Fibroblast of villous mesenchyme (primary cell): ENCODE results near the gene ARPC2. TPM values are rescaled to one million over a fixed set of nuclear protein-coding genes. Genes with fewer than 3 reads are reported as not detected.

Experiments used
- DNase-seq: peaks from one replicate; pipeline ENCODE4 v3.0.0-alpha.2; 2010; ENCODE audit warnings: low read depth
- H3K4me3 ChIP-seq: 2 replicates; pipeline ENCODE4 v1.5.1; 2011; ENCODE audit warnings: low read depth, mild to moderate bottlenecking, low read length
- total RNA-seq: library from RNA; depleted of rRNA; stranded (reverse); fragments of >200 nt; gene quantifications from 2 replicates; pipeline ENCODE4 v1.2.3, GENCODE V29; 2012
- TF ChIP-seq, protein P1 (sequence below): IDR thresholded peaks from 2 replicates; pipeline ENCODE4 v1.5.1; 2012; ENCODE audit warnings: low read depth, mild to moderate bottlenecking, low read length; ENCODE audit not compliant: insufficient read depth

The ARPC2 gene
- total RNA-seq, 1 donor = 482 TPM

DNA sequence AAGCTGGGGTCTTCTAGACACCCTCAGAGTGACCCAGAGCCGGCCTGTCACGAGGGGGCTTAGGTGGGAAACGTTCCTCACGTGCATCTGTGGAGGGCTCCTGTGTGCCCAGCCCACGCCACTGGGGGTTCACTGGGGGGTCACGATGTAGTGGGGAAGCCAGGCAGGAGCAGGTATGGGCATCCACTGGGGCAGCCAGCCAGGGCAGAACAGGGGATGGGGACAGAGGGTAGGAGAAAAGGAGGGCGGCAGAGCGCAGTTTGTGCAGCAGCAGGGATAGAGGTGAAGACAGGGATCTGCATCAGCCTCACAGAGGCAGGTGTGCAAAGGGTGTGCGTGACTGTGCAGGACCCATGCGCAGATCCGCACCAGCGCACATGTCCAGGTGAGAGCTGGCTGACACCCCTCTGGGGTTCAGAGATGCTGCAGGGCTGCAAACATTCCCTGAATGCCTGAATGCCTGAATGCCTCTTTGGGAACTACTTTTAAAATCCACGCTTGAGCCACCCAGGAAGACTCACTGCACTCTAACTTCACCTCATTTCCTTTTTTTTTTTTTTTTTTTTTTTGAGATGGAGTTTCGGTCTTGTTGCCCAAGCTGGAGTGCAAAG, 63.4 kb downstream of the ARPC2 start:
- TF ChIP-seq, protein P1, sequence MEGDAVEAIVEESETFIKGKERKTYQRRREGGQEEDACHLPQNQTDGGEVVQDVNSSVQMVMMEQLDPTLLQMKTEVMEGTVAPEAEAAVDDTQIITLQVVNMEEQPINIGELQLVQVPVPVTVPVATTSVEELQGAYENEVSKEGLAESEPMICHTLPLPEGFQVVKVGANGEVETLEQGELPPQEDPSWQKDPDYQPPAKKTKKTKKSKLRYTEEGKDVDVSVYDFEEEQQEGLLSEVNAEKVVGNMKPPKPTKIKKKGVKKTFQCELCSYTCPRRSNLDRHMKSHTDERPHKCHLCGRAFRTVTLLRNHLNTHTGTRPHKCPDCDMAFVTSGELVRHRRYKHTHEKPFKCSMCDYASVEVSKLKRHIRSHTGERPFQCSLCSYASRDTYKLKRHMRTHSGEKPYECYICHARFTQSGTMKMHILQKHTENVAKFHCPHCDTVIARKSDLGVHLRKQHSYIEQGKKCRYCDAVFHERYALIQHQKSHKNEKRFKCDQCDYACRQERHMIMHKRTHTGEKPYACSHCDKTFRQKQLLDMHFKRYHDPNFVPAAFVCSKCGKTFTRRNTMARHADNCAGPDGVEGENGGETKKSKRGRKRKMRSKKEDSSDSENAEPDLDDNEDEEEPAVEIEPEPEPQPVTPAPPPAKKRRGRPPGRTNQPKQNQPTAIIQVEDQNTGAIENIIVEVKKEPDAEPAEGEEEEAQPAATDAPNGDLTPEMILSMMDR = no peak
- DNase-seq = no peak

DNA sequence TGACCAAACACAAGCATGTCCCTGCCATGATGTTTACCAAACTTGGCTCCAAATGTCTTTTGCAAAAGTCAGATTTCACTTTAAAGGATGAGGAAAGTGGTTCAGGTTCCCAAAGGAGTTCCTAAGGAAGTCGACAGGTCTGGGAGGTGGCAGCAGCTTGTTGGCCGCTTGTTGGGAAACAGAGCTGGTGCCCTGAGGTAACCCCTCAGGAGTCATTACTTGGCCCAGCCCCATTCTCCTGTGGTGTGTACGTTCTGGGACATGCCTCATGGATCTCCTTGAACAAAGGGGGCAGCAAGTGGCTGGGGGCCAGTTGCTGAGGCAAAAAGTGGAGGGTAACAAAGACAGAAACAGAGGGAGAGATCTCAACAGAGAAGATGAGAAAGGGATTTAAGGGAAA, 64.5 kb downstream of the ARPC2 start:
- DNase-seq = no peak
- TF ChIP-seq, protein P1 = no peak
- no peak overlapping the region for H3K4me3 ChIP-seq

More for the DNA sequence above, 63.4 kb downstream of the ARPC2 start:
- H3K4me3 ChIP-seq = no peak overlapping the region

DNA sequence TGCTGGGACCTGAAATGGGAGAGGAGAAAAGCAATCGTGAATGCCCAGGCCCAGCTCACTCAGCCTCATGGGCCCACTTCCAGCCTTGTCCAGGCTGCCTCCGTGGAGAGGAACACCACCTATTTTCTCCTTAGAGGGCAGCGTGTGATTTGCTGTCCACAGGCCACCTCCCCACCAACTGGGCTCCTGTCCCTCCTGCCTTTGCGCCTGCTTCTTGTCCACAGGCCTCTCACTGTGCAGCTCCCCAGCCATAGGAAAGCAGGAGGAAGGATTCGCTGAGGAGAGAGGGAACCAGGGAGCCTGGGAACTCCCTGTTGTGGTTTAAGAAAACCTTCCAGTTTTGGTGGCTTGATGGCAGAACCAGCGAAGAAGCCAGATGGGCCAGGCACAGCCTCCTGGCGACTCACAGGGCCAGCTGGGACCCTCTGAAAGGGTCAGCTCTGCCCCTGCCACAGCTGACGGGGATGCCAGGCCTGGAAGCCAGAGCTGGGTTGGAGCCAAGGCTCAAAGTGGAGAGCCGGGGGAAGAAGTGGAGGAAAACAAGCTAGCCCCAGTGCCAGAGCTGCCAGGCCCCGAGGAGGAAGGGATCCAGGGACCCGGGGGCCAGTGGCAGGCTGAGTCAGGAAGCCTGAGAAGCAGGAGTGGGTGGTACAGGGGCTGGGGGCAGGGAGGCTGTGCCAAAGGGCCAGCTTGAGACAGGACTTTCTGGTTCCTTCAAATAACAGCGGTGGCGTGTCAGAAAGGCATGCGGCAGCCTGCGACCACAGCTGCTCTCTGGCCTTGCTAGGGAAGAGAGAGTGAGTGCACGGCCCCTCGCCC, 65.4 kb downstream of the ARPC2 start:
- no peak overlapping the region for H3K4me3 ChIP-seq
- TF ChIP-seq, protein P1 = no peak
- peak; percentile 33 for DNase-seq

DNA sequence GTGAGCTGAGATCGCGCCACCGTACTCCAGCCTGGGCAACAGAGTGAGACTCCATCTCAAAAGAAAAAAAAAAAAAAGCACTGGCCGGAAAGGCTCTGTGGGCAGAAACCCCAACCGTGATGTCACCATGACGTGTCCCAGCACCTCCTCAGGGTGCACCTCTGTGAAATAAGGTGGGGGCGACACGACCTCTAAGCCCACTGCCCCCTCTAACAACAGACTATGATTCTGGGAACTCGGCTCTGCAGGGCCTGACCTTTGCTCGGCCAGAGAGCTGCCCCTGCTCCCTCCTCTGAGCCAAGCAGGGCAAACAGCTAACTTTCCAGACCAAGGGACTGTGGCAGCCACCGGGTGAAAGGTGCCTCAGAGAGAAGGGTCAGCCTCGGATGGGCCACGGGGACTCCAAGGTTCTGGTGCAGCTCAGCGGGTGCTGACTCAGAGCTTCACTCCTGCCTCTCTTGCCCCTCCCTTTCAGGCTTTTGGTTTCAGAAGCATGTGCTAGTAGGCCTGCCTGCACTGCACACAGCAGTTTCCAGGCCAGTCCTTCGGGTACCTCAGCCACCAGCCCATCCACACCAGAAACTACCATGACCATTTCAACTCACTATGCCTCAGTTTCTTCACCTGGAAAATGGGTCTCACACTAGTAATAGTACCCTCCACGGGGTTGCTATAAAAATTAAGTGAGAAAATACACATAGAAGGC, 67.3 kb downstream of the ARPC2 start:
- TF ChIP-seq, protein P1 = no peak
- H3K4me3 ChIP-seq = no peak overlapping the region
- DNase-seq = peak; percentile 86

DNA sequence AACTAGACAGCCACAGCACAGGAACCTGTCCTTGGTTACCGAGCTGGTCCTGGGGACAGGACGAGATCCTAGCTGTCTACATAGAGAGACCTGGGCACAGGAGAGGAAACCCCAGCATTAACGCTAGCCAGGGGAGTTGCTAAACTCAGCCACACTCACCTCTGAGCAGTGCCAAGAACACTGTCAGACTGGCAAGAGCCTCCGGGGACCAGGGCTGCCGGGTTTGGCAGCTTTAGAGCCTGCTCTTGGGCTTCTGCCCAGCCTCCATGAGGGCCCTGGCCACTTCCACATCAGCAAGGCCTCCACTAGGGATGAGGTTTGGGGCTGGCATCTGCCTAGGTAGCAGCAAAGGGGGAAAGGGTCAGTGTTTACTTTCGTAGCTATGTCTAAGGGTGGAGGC, 68.6 kb downstream of the ARPC2 start:
- TF ChIP-seq, protein P1 = no peak
- DNase-seq = peak; percentile 27
- H3K4me3 ChIP-seq = peak overlapping the region; percentile 58

DNA sequence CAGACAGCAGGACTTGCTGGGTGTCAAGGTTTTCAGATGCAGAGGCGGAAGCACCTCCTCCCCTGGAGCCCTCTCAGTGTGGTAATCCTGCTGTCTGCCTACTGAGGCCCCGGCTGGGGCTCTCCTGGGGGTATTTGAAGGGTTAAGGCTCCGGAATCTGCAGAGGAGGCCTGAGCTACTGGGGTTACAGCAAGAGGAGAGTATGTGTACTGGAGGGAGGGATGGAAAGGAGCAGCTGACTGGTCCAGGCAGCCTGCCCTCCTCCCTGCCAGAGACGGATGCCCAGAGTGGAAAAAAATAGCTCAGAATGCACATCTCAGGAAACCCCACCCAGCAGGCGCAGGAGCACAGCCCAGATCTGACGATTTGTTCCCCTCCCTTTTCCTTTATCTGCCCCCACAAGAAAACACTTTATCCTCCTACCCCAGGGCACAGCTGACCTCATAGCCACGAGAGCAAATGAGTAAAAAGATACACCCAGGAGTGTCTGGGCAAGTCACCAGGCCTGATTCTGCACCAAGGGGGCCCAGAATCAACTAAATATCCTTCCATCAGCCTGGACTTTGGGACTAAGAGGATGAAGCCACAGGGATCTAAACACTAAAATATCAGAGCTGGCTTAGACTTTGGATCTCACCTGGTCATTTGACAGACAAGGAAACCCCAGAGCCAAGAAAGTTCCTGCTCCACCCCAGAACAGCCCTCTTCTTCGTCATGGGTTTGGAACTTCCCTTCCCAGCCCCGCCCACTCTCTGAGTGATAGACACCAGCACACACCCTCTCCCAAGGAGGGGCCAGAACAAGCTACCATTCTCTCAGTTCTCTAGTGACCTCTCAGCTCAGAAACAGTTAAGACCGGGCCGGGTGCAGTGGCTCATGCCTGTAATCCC, 69.8 kb downstream of the ARPC2 start:
- TF ChIP-seq, protein P1 = no peak
- peak; percentile 96 for DNase-seq
- H3K4me3 ChIP-seq = peak overlapping the region; percentile 58
